HG03457 (cell line): ENCODE data around the gene FAM124B.

Source experiments
- ATAC-seq: cut with Tn5 transposase; IDR thresholded peaks from one replicate; pipeline ENCODE4 v1.9.1; 2021; ENCODE audit warnings: moderate number of reproducible peaks; ENCODE audit not compliant: unreplicated experiment

The FAM124B gene

DNA sequence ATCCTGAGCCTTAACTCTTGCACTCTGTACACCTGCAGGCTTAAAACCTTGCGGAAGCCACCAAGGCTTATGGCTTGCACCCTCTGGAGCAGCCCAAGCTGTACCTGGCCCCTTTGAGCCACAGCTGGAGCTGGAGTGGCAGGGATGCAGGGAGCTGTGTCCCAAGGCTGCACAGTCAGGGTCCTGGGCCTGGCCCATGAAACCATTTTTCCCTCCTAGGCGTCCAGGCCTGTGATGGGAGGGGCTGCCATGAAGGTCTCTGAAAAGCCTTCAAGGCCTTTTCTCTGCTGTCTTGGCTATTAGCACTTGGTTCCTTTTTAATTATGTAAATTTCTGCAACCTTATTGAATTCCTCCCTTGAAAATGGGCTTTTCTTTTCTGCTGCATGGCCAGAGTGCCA, 56.4 kb downstream of the FAM124B start:
- ATAC-seq: no peak

DNA sequence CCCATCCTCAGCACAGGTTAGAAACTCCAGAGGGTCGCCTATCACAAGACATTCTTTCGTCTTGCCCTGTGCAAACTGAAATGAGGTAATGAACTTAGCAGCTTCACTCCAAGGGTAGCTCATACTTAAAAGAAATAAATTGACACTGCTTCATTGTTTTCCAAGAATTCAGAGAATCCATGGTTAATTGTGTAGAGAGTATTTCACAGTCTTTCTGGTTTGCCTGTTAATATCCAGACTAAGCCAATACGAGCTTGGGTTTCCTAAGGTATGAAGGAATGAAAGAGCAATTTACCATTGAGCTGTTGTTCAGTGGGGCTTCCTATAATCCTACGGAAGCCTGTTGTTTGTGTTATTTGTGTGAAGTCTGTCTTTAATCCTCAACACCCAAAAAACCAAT, 58.7 kb downstream of the FAM124B start:
- no peak for ATAC-seq

DNA sequence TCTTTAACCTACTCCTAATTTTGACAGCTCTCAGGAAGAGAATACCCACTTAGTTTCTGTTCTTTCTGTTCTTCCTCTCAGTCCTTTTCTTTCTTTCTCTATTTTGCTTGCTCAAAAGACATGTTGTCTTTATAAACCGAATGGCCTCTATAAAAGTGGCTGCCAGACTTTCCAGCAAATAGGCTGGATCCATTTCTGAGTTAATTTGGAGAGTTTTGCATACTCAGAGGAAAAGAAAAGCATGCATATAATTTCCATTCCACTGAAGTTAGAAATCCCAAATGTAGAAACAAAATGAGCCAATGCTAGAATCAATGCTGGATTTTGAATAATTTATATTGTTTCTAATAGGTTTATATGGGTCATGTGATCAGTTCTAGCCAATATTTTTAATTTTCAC, 65.9 kb downstream of the FAM124B start:
- ATAC-seq: no peak

DNA sequence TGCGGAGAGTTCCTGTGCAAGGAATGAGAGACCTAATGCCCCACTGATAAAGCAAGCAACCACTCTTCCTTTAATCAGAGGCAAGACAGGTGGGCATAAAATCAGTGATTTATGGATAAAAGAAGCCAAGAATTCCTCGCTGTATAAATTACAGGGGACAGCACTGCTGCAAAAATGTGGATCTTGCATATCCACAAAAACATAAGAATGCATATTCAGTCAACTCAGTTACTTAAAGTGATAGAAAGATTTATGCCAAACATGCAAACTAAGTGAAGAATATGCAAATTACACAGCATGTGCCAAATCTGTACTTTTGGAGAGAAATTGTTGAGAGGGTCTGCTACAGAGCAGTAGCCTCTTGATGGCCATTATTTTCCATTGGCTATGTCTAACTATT, 67.2 kb downstream of the FAM124B start:
- ATAC-seq: no peak

DNA sequence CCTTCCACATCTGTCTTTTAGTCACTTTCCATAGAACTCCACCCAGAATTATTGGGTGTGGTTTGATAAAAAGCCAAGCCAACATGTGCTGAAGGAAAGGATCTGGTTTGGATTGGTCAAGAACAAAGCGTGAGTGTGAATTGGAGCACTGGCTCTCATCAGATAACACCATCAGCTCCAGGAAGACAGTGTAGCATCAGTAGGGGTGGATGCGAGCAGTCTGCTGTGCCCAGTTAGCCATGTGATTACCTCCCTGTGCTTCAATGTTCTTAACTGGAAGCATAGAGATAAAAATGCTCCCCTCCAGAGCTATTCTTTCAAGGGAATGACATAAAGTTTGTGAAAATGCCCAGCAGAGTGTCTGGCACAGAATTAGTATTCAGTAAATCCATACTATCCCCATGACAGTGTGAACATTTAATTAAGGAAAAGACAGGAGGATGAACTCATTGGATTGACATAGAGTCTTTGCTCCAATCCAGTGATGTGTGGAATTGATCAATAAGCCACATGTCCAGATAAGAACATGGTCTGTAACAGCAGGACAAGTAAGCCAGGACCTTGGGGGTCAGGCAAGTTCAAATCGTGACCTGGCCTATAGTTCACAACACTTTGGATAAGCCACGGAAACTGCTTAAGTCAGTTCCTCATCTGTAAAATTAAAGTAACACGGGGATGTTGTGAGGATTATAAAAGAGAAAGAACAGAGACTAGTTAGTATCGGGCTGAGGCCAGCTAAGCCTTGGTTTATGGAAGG, 68.0 kb downstream of the FAM124B start:
- no peak for ATAC-seq

DNA sequence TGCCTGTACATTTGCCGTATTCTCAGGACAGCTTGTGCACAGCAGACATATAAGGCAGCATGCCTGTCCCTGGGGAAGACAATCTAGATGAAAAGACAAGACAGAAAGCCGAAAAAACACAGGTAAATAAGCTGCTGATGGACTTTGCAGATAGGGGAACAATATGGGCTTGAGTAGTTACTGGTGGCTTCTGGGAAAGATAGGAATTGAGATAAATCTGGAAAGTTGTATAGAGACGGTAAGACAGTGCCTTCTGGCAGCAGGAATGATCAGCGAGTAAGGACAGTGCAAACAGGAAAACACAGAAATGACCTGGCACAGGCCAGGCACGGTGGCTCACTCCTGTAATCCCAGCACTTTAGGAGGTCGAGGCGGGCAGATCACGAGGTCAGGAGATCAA, 70.2 kb downstream of the FAM124B start:
- no peak for ATAC-seq

DNA sequence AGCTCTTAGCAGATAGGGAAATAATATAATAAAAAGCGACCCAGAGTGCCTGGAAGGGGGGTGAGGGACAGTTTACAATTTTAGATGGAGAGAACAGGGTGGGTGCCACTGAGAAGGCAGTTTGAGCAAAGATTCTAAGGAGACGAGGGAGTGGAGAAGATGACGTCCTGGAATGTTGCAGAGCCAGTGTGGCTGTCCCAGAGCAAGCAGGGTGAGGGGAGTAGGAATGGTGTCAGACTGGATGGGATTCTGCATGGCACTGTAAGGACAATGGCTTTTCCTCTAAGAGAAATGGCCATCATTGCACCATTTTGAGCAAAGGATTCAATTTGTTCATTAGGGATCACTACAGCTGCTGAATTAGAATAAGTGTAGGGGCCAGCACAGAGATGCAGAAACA, 73.1 kb downstream of the FAM124B start:
- no peak for ATAC-seq
